ENCODE measurements around the gene TMEM201.

GRCh38 chr1:9600861-9601834 is 12.4 kb downstream of the TMEM201 start:
- TF ChIP-seq CTCF (IDR thresholded peaks at IDR 0.05; ENCODE audit: low read depth, low read length, poor library complexity, severe bottlenecking) (no peak), EZH2phosphoT487 (IDR thresholded peaks at IDR 0.05; ENCODE audit: borderline replicate concordance, low read length) (no peak)

Measured in DOHH2 (cell line).